ENCODE data around the gene MITF. TPM values are rescaled to one million over a fixed set of nuclear protein-coding genes. Genes with fewer than 3 reads are reported as not detected.

The MITF gene
- total RNA-seq, 1 experiment from 2014 or later, result 40.3 TPM

- intact Hi-C loops (cut with micrococcal nuclease; ENCODE audit: unreplicated experiment), result no loop called here
- H3K4me3 Mint-ChIP-seq (ENCODE audit: low read depth, unreplicated experiment), result no peak overlapping the region
- no peaks in the 10 kb centered on the region for H3K27me3 Mint-ChIP-seq (ENCODE audit: unreplicated experiment)
- CTCF ChIA-PET, result no interaction called here
- no peaks in the 10 kb centered on the region for H3K36me3 Mint-ChIP-seq (ENCODE audit: insufficient read depth, unreplicated experiment)
- no peak overlapping the region for H3K27ac Mint-ChIP-seq (ENCODE audit: unreplicated experiment)
- H3K9me3 Mint-ChIP-seq (ENCODE audit: low read depth, unreplicated experiment), result no peaks in the 10 kb centered on the region
- no TSS peak for BruUV-seq (replicated peaks)
- no peak for TF ChIP-seq CTCF (IDR thresholded peaks at IDR 0.05; ENCODE audit: unreplicated experiment)
- DNase-seq, result no peak
- H3K4me1 Mint-ChIP-seq (ENCODE audit: low read depth, unreplicated experiment), result peaks cover 38% of the 10 kb centered on the region
Measured at GRCh38 chr3:69853027-69853426, 113.8 kb downstream of the MITF start.

- no peak for TF ChIP-seq CTCF (IDR thresholded peaks at IDR 0.05; ENCODE audit: unreplicated experiment)
- intact Hi-C loops (cut with micrococcal nuclease; ENCODE audit: unreplicated experiment), result loop anchor here (1.0 to 5.0 kb wide), 2 partner anchors 68 to 164 kb away; no protein-coding TSS in a partner anchor
- no TSS peak for BruUV-seq (replicated peaks)
- no peak for DNase-seq
- no peaks in the 10 kb centered on the region for H3K36me3 Mint-ChIP-seq (ENCODE audit: insufficient read depth, unreplicated experiment)
- no peaks in the 10 kb centered on the region for H3K9me3 Mint-ChIP-seq (ENCODE audit: low read depth, unreplicated experiment)
- peaks cover 28% of the 10 kb centered on the region for H3K4me1 Mint-ChIP-seq (ENCODE audit: low read depth, unreplicated experiment)
- no peak overlapping the region for H3K4me3 Mint-ChIP-seq (ENCODE audit: low read depth, unreplicated experiment)
- CTCF ChIA-PET, result interaction anchor here (0.5 to 2.6 kb wide), 4 partner anchors 44 to 164 kb away, joined by 4 to 18 read pairs (median 5); no protein-coding TSS in a partner anchor
- H3K27ac Mint-ChIP-seq (ENCODE audit: unreplicated experiment), result no peak overlapping the region
- H3K27me3 Mint-ChIP-seq (ENCODE audit: unreplicated experiment), result no peaks in the 10 kb centered on the region
Measured at GRCh38 chr3:69855436-69856162, 116.3 kb downstream of the MITF start.

- H3K36me3 Mint-ChIP-seq (ENCODE audit: insufficient read depth, unreplicated experiment), result no peaks in the 10 kb centered on the region
Measured at GRCh38 chr3:69856965-69857705, 117.9 kb downstream of the MITF start.

GRCh38 chr3:69861556-69861955 is 122.3 kb downstream of the MITF start:
- DNase-seq, result no peak
- H3K36me3 Mint-ChIP-seq (ENCODE audit: insufficient read depth, unreplicated experiment), result peaks cover 14% of the 10 kb centered on the region
- H3K9me3 Mint-ChIP-seq (ENCODE audit: low read depth, unreplicated experiment), result no peaks in the 10 kb centered on the region
- H3K27me3 Mint-ChIP-seq (ENCODE audit: unreplicated experiment), result no peaks in the 10 kb centered on the region
- intact Hi-C loops (cut with micrococcal nuclease; ENCODE audit: unreplicated experiment), result no loop called here
- no peak overlapping the region for H3K27ac Mint-ChIP-seq (ENCODE audit: unreplicated experiment)
- BruUV-seq (replicated peaks), result no TSS peak
- TF ChIP-seq CTCF (IDR thresholded peaks at IDR 0.05; ENCODE audit: unreplicated experiment), result no peak
- H3K4me1 Mint-ChIP-seq (ENCODE audit: low read depth, unreplicated experiment), result peaks cover 33% of the 10 kb centered on the region
- CTCF ChIA-PET, result no interaction called here
- H3K4me3 Mint-ChIP-seq (ENCODE audit: low read depth, unreplicated experiment), result no peak overlapping the region

More at GRCh38 chr3:69856965-69857705, 117.9 kb downstream of the MITF start:
- CTCF ChIA-PET, result no interaction called here
- Mint-ChIP-seq H3K4me3 (ENCODE audit: low read depth, unreplicated experiment) (no peak overlapping the region), H3K27ac (ENCODE audit: unreplicated experiment) (no peak overlapping the region), H3K27me3 (ENCODE audit: unreplicated experiment) (no peaks in the 10 kb centered on the region), H3K4me1 (ENCODE audit: low read depth, unreplicated experiment) (peaks cover 28% of the 10 kb centered on the region), H3K9me3 (ENCODE audit: low read depth, unreplicated experiment) (no peaks in the 10 kb centered on the region)
- intact Hi-C loops (cut with micrococcal nuclease; ENCODE audit: unreplicated experiment), result loop anchor here (5.0 kb wide), 1 partner anchor 70 kb away; no protein-coding TSS in a partner anchor
- TF ChIP-seq CTCF (IDR thresholded peaks at IDR 0.05; ENCODE audit: unreplicated experiment), result no peak
- DNase-seq, result no peak
- BruUV-seq (replicated peaks), result no TSS peak

Data from Calu3 (cell line).